H1 (cell line): ENCODE measurements around the gene ZNF670. TPM values are rescaled to one million over a fixed set of nuclear protein-coding genes. Genes with fewer than 3 reads are reported as not detected.

Experiments
- CTCF ChIA-PET: fragments of 300-600 bp; sonication (Branson Sonifier 250); formaldehyde crosslinking; loops from one replicate; lab custom pipeline; 2021; ENCODE audit not compliant: partially characterized antibody; lab: Charles Lee
- POLR2A ChIA-PET: fragments of 300-600 bp; sonication (Branson Sonifier 250); formaldehyde crosslinking; loops from one replicate; lab custom pipeline; 2021; ENCODE audit warnings: inconsistent platforms; ENCODE audit not compliant: partially characterized antibody; lab: Charles Lee
- DNase-seq, 2 experiments: peaks; one replicate each; pipeline versions ENCODE4 v3.0.0 to v3.0.0-alpha.2; 2010 to 2022; ENCODE audit warnings: low spot score in 2 of 2, low read depth in 1 of 2, mixed read lengths in 1 of 2
- FAIRE-seq: peaks from 2 replicates; lab custom pipeline; 2011; peaks lifted over from hg19 to GRCh38; lab: Jason Lieb, UNC
- H2AFZ ChIP-seq: 2 replicates; pipeline ENCODE4 v1.8.1; 2012; ENCODE audit warnings: low read length, inconsistent platforms
- H2AK5ac ChIP-seq: 2 replicates; pipeline ENCODE4 v1.6.1; 2013; ENCODE audit warnings: low read depth, low read length
- H2BK120ac ChIP-seq: replicated peaks from 2 replicates; pipeline ENCODE3; 2013; ENCODE audit warnings: low read depth, low read length, inconsistent platforms
- H2BK12ac ChIP-seq: 2 replicates; pipeline ENCODE4 v1.6.1; 2013; ENCODE audit warnings: low read depth, low read length
- H2BK15ac ChIP-seq: 2 replicates; pipeline ENCODE4 v1.6.1; 2013; ENCODE audit warnings: low read length
- H2BK20ac ChIP-seq: 2 replicates; pipeline ENCODE4 v1.6.1; 2013; ENCODE audit warnings: low read length
- H2BK5ac ChIP-seq: 2 replicates; pipeline ENCODE4 v1.6.1; 2013; ENCODE audit warnings: low read depth, low read length
- H3K14ac ChIP-seq: 2 replicates; pipeline ENCODE4 v1.6.1; 2013; ENCODE audit warnings: inconsistent platforms; ENCODE audit not compliant: insufficient read length
- H3K18ac ChIP-seq: 2 replicates; pipeline ENCODE4 v1.6.1; 2013; ENCODE audit warnings: low read length; ENCODE audit errors: extremely low read depth
- H3K23ac ChIP-seq: 2 replicates; pipeline ENCODE4 v1.6.1; 2013; ENCODE audit warnings: inconsistent platforms; ENCODE audit not compliant: insufficient read length
- H3K23me2 ChIP-seq: 2 replicates; pipeline ENCODE4 v1.6.1; 2013; ENCODE audit warnings: low read depth, low read length
- H3K27ac ChIP-seq: 2 replicates; pipeline ENCODE4 v1.6.1; 2011; ENCODE audit warnings: low read depth, low read length, inconsistent platforms
- H3K27me3 ChIP-seq, 4 experiments: replicated peaks in 1 of 4; 1 replicate in 1 of 4; 2 replicates in 3 of 4; pipeline versions ENCODE4 v1.6.1 to v1.8.1; 2011 to 2013; ENCODE audit warnings: low read length in 3 of 4, mild to moderate bottlenecking in 3 of 4, inconsistent platforms in 2 of 4, mixed read lengths in 2 of 4, moderate library complexity in 1 of 4; ENCODE audit not compliant: control insufficient read depth in 3 of 4, insufficient read depth in 3 of 4; ENCODE audit errors: extremely low read depth in 1 of 4
- H3K36me3 ChIP-seq, 4 experiments: 2 replicates each; pipeline versions ENCODE4 v1.6.1 to v1.8.1; 2011 to 2013; ENCODE audit warnings: mild to moderate bottlenecking in 4 of 4, low read length in 3 of 4, moderate library complexity in 2 of 4, control low read depth in 1 of 4, inconsistent platforms in 1 of 4; ENCODE audit not compliant: insufficient read depth in 4 of 4, control insufficient read depth in 2 of 4
- H3K4ac ChIP-seq: replicated peaks from 2 replicates; pipeline ENCODE3; 2013; ENCODE audit warnings: low read length, low read depth, mixed read lengths, inconsistent platforms; ENCODE audit not compliant: insufficient read length
- H3K4me1 ChIP-seq, 4 experiments: replicated peaks in 1 of 4; 1 replicate in 1 of 4; 2 replicates in 3 of 4; pipeline versions ENCODE4 v1.6.1 to v1.8.1; 2011 to 2013; ENCODE audit warnings: low read length in 3 of 4, inconsistent platforms in 2 of 4, mixed read lengths in 1 of 4; ENCODE audit not compliant: insufficient read depth in 4 of 4, control insufficient read depth in 3 of 4
- H3K4me2 ChIP-seq, 2 experiments: 2 replicates each; pipeline versions ENCODE4 v1.6.1 to v1.8.1; 2011 to 2013; ENCODE audit warnings: low read depth in 2 of 2, low read length in 2 of 2, control low read depth in 1 of 2, inconsistent platforms in 1 of 2, mild to moderate bottlenecking in 1 of 2; ENCODE audit not compliant: insufficient read depth in 1 of 2
- H3K4me3 ChIP-seq, 4 experiments: fragments of 200-600, 300-600 bp in 1 of 4; sonication (generic), shearing (Covaris generic), sonication (Bioruptor Twin) in 1 of 4; 2 replicates each; pipeline versions ENCODE4 v1.5.1 to v1.8.1; 2011 to 2016; ENCODE audit warnings: low read length in 4 of 4, low read depth in 3 of 4, control low read depth in 2 of 4, inconsistent platforms in 2 of 4, mild to moderate bottlenecking in 2 of 4, mixed read lengths in 1 of 4, moderate library complexity in 1 of 4; ENCODE audit not compliant: insufficient read depth in 2 of 4; ENCODE audit errors: extremely low read depth in 1 of 4
- H3K56ac ChIP-seq: replicated peaks from 2 replicates; pipeline ENCODE3; 2013; ENCODE audit warnings: low read depth, mild to moderate bottlenecking, mixed read lengths, low read length, inconsistent platforms; ENCODE audit not compliant: insufficient read length
- H3K79me1 ChIP-seq: 2 replicates; pipeline ENCODE4 v1.6.1; 2013; ENCODE audit warnings: low read depth, low read length, control low read depth
- H3K79me2 ChIP-seq, 2 experiments: 2 replicates each; pipeline versions ENCODE4 v1.6.1 to v1.8.1; 2012 to 2013; ENCODE audit warnings: low read length in 2 of 2, mild to moderate bottlenecking in 2 of 2, inconsistent platforms in 1 of 2; ENCODE audit not compliant: insufficient read depth in 2 of 2, control insufficient read depth in 1 of 2
- H3K9ac ChIP-seq, 4 experiments: replicated peaks in 1 of 4; 1 replicate in 1 of 4; 2 replicates in 3 of 4; pipeline versions ENCODE4 v1.6.1 to v1.8.1; 2011 to 2013; ENCODE audit warnings: low read depth in 3 of 4, low read length in 3 of 4, control low read depth in 2 of 4, mild to moderate bottlenecking in 2 of 4, moderate library complexity in 2 of 4, inconsistent platforms in 1 of 4; ENCODE audit errors: extremely low read depth in 1 of 4
- H3K9me3 ChIP-seq, 2 experiments: 2 replicates each; pipeline versions ENCODE4 v1.6.1 to v1.8.1; 2012 to 2013; ENCODE audit warnings: mild to moderate bottlenecking in 2 of 2, moderate library complexity in 2 of 2, control low read depth in 1 of 2, inconsistent platforms in 1 of 2, low read depth in 1 of 2, low read length in 1 of 2, mixed read lengths in 1 of 2; ENCODE audit not compliant: insufficient read depth in 2 of 2
- H4K20me1 ChIP-seq, 2 experiments: replicated peaks in 1 of 2; 2 replicates each; pipeline versions ENCODE3 to v1.8.1; 2011 to 2013; ENCODE audit warnings: inconsistent platforms in 2 of 2, low read length in 2 of 2, mild to moderate bottlenecking in 1 of 2; ENCODE audit not compliant: insufficient read depth in 2 of 2, control insufficient read depth in 1 of 2
- H4K5ac ChIP-seq: 2 replicates; pipeline ENCODE4 v1.6.1; 2013; ENCODE audit warnings: low read length, low read depth, mixed read lengths, inconsistent platforms; ENCODE audit not compliant: insufficient read length
- H4K8ac ChIP-seq: 2 replicates; pipeline ENCODE4 v1.8.0; 2013; ENCODE audit warnings: mild to moderate bottlenecking, moderate library complexity, low read length, inconsistent platforms; ENCODE audit not compliant: insufficient read depth; ENCODE audit errors: extremely low read depth
- H4K91ac ChIP-seq: replicated peaks from 2 replicates; pipeline ENCODE3; 2013; ENCODE audit warnings: low read length, mixed read lengths, inconsistent platforms; ENCODE audit not compliant: insufficient read length
- BCL11A ChIP-seq, 2 experiments: IDR thresholded peaks; one replicate each; pipeline ENCODE4 v1.6.1; 2011; ENCODE audit warnings: low read depth in 2 of 2, low read length in 2 of 2, mild to moderate bottlenecking in 2 of 2
- CBX5 ChIP-seq: fragments of 300-800, 300-1000 bp; sonication (generic); IDR thresholded peaks from 2 replicates; pipeline ENCODE4 v1.7.1; 2016; ENCODE audit warnings: antibody characterized with exemption, low read length, low read depth
- CREB1 ChIP-seq: IDR thresholded peaks from 2 replicates; pipeline ENCODE4 v1.6.1; 2012; ENCODE audit warnings: inconsistent platforms
- CTCF ChIP-seq, 3 experiments: IDR thresholded peaks; 1 replicate in 2 of 3; 2 replicates in 1 of 3; pipeline versions ENCODE4 v1.5.1 to v1.6.1; 2011; ENCODE audit warnings: low read length in 3 of 3, mild to moderate bottlenecking in 3 of 3, inconsistent platforms in 2 of 3, low read depth in 1 of 3, moderate library complexity in 1 of 3; ENCODE audit not compliant: insufficient read depth in 1 of 3; ENCODE audit errors: control extremely low read depth in 1 of 3
- E2F6 ChIP-seq: IDR thresholded peaks from 2 replicates; pipeline ENCODE4 v1.6.1; 2012; ENCODE audit warnings: inconsistent platforms
- GTF2F1 ChIP-seq: IDR thresholded peaks from 2 replicates; pipeline ENCODE4 v1.6.1; 2012; ENCODE audit warnings: low read depth, low read length, improper control_type of control experiment, borderline replicate concordance
- KDM5A ChIP-seq: fragments of 200-600 bp; IDR thresholded peaks from 2 replicates; pipeline ENCODE4 v1.7.1; 2012; ENCODE audit warnings: mild to moderate bottlenecking, low read length, inconsistent platforms, mixed read lengths
- POLR2A ChIP-seq, 2 experiments: IDR thresholded peaks; 1 replicate in 1 of 2; 2 replicates in 1 of 2; pipeline ENCODE4 v1.6.1; 2011; ENCODE audit warnings: low read depth in 2 of 2, low read length in 2 of 2, mild to moderate bottlenecking in 2 of 2; ENCODE audit errors: control extremely low read depth in 1 of 2
- RBBP5 ChIP-seq: IDR thresholded peaks from 2 replicates; pipeline ENCODE4 v1.7.1; 2012; ENCODE audit warnings: low read depth, mild to moderate bottlenecking, inconsistent platforms, low read length, moderate library complexity, borderline replicate concordance
- SP1 ChIP-seq: IDR thresholded peaks from 2 replicates; pipeline ENCODE4 v1.6.1; 2011; ENCODE audit warnings: low read depth, low read length
- TAF1 ChIP-seq: IDR thresholded peaks from 2 replicates; pipeline ENCODE4 v1.6.1; 2011; ENCODE audit warnings: mild to moderate bottlenecking, low read depth, low read length
- ZNF274 ChIP-seq: IDR thresholded peaks from 2 replicates; pipeline ENCODE4 v1.7.0; 2012; ENCODE audit warnings: low read length, borderline replicate concordance; ENCODE audit errors: extremely low read depth
- WGBS, 2 experiments: shearing (Covaris generic) in 1 of 2; methylation state at CpG; one replicate each; pipeline versions ENCODE4 v1.1.6 to v1.1.7; 2013 to 2015; ENCODE audit warnings: low lambda C conversion rate in 2 of 2, mixed read lengths in 2 of 2, inconsistent platforms in 1 of 2, low coverage in 1 of 2, missing lambda C conversion rate in 1 of 2; ENCODE audit not compliant: insufficient replicate concordance in 2 of 2, insufficient coverage in 1 of 2, insufficient read length in 1 of 2; ENCODE audit errors: extremely low coverage in 1 of 2, missing lambda C conversion rate in 1 of 2; 5-methylcytosine and 5-hydroxymethylcytosine counted together
- polyA plus RNA-seq, 7 experiments: library from polyadenylated mRNA; depleted of rRNA in 3 of 7; stranded (reverse) in 5 of 7; unstranded in 2 of 7; fragments of >200 nt in 5 of 7; fragments of 200-250 nt in 2 of 7; gene quantifications; 1 replicate in 5 of 7; 2 replicates in 1 of 7; 4 replicates in 1 of 7; pipeline versions ENCODE4 v1.2.1 to v1.2.3, GENCODE V29; 2011 to 2013; ENCODE audit warnings: missing spikeins in 2 of 7, mixed read lengths in 2 of 7
- total RNA-seq: library from RNA; stranded (reverse); fragmentation: NEBNext Ultra II Directional; extraction: Animal tissue kit (Norgen Biotek cat#: 25700); gene quantifications from 2 replicates; pipeline ENCODE4 v1.2.1, GENCODE V29; 2021

The ZNF670 gene
- total and polyA plus RNA-seq, 2 of the 8 experiments (the other 6 are each of a cell fraction or from before 2014, with no cell fraction given) = 2.8 to 15.4 TPM

GRCh38 chr1:247060771-247061170 is 17.8 kb downstream of the ZNF670 start:
- no peak overlapping the region for H3K4me3 ChIP-seq
- H4K5ac ChIP-seq = no peak overlapping the region
- no peak overlapping the region for H3K4ac ChIP-seq
- no peak overlapping the region for H3K23ac ChIP-seq
- peaks cover 0 to 2% (median 0%) of the 10 kb centered on the region in 4 experiments; a peak in 2 of 8 replicates for H3K36me3 ChIP-seq
- H3K4me2 ChIP-seq = no peak overlapping the region
- H3K9ac ChIP-seq = no peak overlapping the region
- no peak overlapping the region for H2BK120ac ChIP-seq
- H2BK12ac ChIP-seq = no peak overlapping the region
- no peak for DNase-seq
- H3K79me1 ChIP-seq = peaks cover 9% of the 10 kb centered on the region
- ChIA-PET POLR2A (no interaction called here), CTCF (no interaction called here)
- H3K27ac ChIP-seq = no peak overlapping the region
- H3K23me2 ChIP-seq = no peaks in the 10 kb centered on the region
- no peak for FAIRE-seq
- no peaks in the 10 kb centered on the region; a peak in 1 of 4 replicates for H3K9me3 ChIP-seq
- no peak overlapping the region for H2BK20ac ChIP-seq
- no peak overlapping the region for H2BK5ac ChIP-seq
- H3K79me2 ChIP-seq = peaks cover 18 to 94% of the 10 kb centered on the region in 2 experiments
- H3K27me3 ChIP-seq = no peaks in the 10 kb centered on the region
- no peak overlapping the region for H2AFZ ChIP-seq
- H2BK15ac ChIP-seq = no peak overlapping the region
- H3K18ac ChIP-seq = no peak overlapping the region
- H3K56ac ChIP-seq = no peak overlapping the region
- H4K91ac ChIP-seq = no peak overlapping the region
- peaks cover 0 to 2% (median 0%) of the 10 kb centered on the region in 4 experiments; a peak in 2 of 7 replicates for H3K4me1 ChIP-seq
- H3K14ac ChIP-seq = no peak overlapping the region
- peaks cover 4 to 5% of the 10 kb centered on the region in 2 experiments for H4K20me1 ChIP-seq
- WGBS, 2 experiments = 91% methylated on average over 4 of the region's 4 CpGs; no CpG with 5 or more reads in 1 of the 2 experiments
- H4K8ac ChIP-seq = no peak overlapping the region
- no peak overlapping the region for H2AK5ac ChIP-seq
- TF ChIP-seq CREB1 = no peak
- no peak for TF ChIP-seq TAF1
- no peak for TF ChIP-seq CTCF (IDR thresholded peaks at IDR 0.05; ENCODE audit: control extremely low read depth in 1 of 3, insufficient read depth in 1 of 3, low read depth in 1 of 3, low read length in 3 of 3)
- TF ChIP-seq CBX5 = no peak
- TF ChIP-seq ZNF274 = no peak
- TF ChIP-seq BCL11A (IDR thresholded peaks at IDR 0.05; ENCODE audit: low read depth in 2 of 2, low read length in 2 of 2) = no peak
- TF ChIP-seq GTF2F1 = no peak
- no peak for TF ChIP-seq E2F6
- no peak for TF ChIP-seq POLR2A (IDR thresholded peaks at IDR 0.05; ENCODE audit: control extremely low read depth in 1 of 2, low read depth in 2 of 2, low read length in 2 of 2)
- TF ChIP-seq SP1 = no peak
- TF ChIP-seq KDM5A = no peak
- no peak for TF ChIP-seq RBBP5
